Sigmoid colon (tissue), 7 donors: ENCODE data around the gene OR52H1. TPM values are rescaled to one million over a fixed set of nuclear protein-coding genes. Genes with fewer than 3 reads are reported as not detected.

ENCODE experiments used
- DNase-seq: peaks from one replicate; pipeline ENCODE4 v3.0.0-alpha.2; 2019
- H3K27ac ChIP-seq, 4 donors: fragments of 200-600 bp; sonication (generic); one replicate each; pipeline ENCODE4 v1.5.1; 2016 to 2019; ENCODE audit warnings: mild to moderate bottlenecking in 1 of 4
- H3K27me3 ChIP-seq, 3 donors: fragments of 200-600 bp; sonication (generic); one replicate each; pipeline ENCODE4 v1.5.1; 2019; ENCODE audit warnings: mild to moderate bottlenecking in 1 of 3
- H3K36me3 ChIP-seq, 4 donors: fragments of 200-600 bp; sonication (generic); one replicate each; pipeline ENCODE4 v1.5.1; 2016 to 2019
- H3K4me1 ChIP-seq, 4 donors: fragments of 200-600 bp; sonication (generic); one replicate each; pipeline ENCODE4 v1.5.1; 2017 to 2019
- H3K4me3 ChIP-seq, 4 donors: fragments of 200-600 bp; sonication (generic); one replicate each; pipeline ENCODE4 v1.5.1; 2017 to 2019; ENCODE audit warnings: mild to moderate bottlenecking in 2 of 4, moderate library complexity in 1 of 4
- H3K9me3 ChIP-seq, 4 donors: fragments of 200-600 bp in 3 of 4; sonication (generic) in 3 of 4; one replicate each; pipeline versions ENCODE4 v1.5.1 to v1.6.1; 2013 to 2019
- EP300 ChIP-seq, 4 donors: sonication (generic); formaldehyde crosslinking; IDR thresholded peaks; one replicate each; pipeline ENCODE4 v1.6.1; 2017; ENCODE audit warnings: antibody characterized with exemption in 4 of 4
- POLR2A ChIP-seq, 2 donors: fragments of 450-650 bp; IDR thresholded peaks; one replicate each; pipeline ENCODE4 v1.6.1; 2016; ENCODE audit warnings: antibody characterized with exemption in 2 of 2, mild to moderate bottlenecking in 2 of 2, moderate library complexity in 2 of 2
- POLR2AphosphoS5 ChIP-seq, 4 donors: sonication (generic); formaldehyde crosslinking; IDR thresholded peaks; one replicate each; pipeline ENCODE4 v1.6.1; 2017; ENCODE audit warnings: antibody characterized with exemption in 4 of 4
- WGBS, 2 donors: extraction: QIAGEN DNeasy Blood & Tissue Kit; methylation state at CpG; one replicate each; pipeline ENCODE4 v1.1.7; 2013; 5-methylcytosine and 5-hydroxymethylcytosine counted together
- intact Hi-C: fragments of 100-400 bp; cut with DNase I; formaldehyde crosslinking; loops from one replicate; pipeline ENCODE4 v1.15.1; 2023
- polyA plus RNA-seq, 3 donors: library from polyadenylated mRNA; stranded (reverse); fragments of 200-250 nt; gene quantifications; one replicate each; pipeline ENCODE4 v1.2.3, GENCODE V29; 2013
- total RNA-seq, 4 donors: library from RNA; depleted of rRNA; stranded (reverse); fragments of >200 nt; gene quantifications; one replicate each; pipeline ENCODE4 v1.1.0, GENCODE V29; 2016
- TF ChIP-seq, protein P1 (sequence below), 4 experiments: fragments of 450-650 bp in 3 of 4; fragments of 200-600 bp in 1 of 4; IDR thresholded peaks; one replicate each; pipeline ENCODE4 v1.5.1; 2016 to 2019; ENCODE audit warnings: antibody characterized with exemption in 4 of 4, mild to moderate bottlenecking in 3 of 4, moderate library complexity in 2 of 4
- donor health status: healthy with polysubstance abuse.
- donor health status: Bipolar disorder and iron deficiency.
- donor health status: healthy.

The OR52H1 gene
- total and polyA plus RNA-seq, 7 donors: 0.09 to 3.0 (median 1.6) TPM; not detected in 3

DNA sequence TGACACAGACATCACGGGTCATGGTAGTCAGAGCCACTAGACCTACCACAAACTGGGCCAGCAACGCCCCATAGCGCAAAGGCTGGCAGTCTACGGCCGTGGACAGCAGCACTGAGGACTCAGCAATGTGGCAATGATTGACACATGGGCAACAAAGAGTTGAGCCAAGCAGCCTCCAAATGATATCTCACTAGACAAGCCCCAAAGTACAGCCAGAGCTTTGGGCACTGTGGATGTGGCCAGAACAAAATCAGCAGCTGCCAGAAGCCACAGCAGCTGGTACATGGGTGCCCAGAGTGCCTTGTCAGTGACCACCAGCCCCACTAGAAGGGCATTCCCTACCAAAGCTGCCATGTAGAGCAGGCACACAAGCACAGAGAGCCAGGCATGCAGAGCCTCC, 20.6 kb downstream of the OR52H1 start:
- Histone ChIP-seq H3K4me3 (no peak overlapping the region), H3K36me3 (no peaks in the 10 kb centered on the region), H3K27ac (no peak overlapping the region), H3K4me1 (no peaks in the 10 kb centered on the region), H3K9me3 (no peaks in the 10 kb centered on the region), H3K27me3 (no peaks in the 10 kb centered on the region)
- 89 to 90% methylated on average over 5 of the region's 5 CpGs for WGBS, 2 donors
- intact Hi-C loops: no loop called here
- no peak for DNase-seq
- TF ChIP-seq POLR2AphosphoS5 (IDR thresholded peaks at IDR 0.05) (no peak), EP300 (IDR thresholded peaks at IDR 0.05) (no peak), POLR2A (IDR thresholded peaks at IDR 0.05) (no peak)
- TF ChIP-seq, protein P1, sequence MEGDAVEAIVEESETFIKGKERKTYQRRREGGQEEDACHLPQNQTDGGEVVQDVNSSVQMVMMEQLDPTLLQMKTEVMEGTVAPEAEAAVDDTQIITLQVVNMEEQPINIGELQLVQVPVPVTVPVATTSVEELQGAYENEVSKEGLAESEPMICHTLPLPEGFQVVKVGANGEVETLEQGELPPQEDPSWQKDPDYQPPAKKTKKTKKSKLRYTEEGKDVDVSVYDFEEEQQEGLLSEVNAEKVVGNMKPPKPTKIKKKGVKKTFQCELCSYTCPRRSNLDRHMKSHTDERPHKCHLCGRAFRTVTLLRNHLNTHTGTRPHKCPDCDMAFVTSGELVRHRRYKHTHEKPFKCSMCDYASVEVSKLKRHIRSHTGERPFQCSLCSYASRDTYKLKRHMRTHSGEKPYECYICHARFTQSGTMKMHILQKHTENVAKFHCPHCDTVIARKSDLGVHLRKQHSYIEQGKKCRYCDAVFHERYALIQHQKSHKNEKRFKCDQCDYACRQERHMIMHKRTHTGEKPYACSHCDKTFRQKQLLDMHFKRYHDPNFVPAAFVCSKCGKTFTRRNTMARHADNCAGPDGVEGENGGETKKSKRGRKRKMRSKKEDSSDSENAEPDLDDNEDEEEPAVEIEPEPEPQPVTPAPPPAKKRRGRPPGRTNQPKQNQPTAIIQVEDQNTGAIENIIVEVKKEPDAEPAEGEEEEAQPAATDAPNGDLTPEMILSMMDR (IDR thresholded peaks at IDR 0.05): no peak

DNA sequence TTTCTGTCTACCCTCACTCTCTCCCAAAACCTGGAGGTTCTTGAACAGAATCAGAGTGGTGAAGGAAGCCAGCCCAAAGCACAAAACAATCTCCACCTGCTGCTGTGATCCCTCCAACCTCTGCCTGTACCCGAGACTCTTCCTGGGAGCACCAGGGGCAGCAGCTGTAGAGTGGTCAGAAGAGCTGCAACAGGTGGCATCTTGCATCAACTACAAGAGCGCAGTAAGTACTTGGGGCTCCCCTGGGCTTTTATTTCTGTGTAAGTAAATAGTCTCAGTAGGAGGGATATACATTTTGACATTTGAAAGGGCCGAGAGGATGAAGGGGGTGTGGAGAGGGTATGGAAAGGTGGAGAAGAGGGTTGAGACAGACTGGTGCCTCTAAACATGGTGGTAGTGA, 23.6 kb downstream of the OR52H1 start:
- Histone ChIP-seq H3K9me3 (no peaks in the 10 kb centered on the region), H3K27ac (no peak overlapping the region), H3K36me3 (no peaks in the 10 kb centered on the region), H3K4me3 (no peak overlapping the region), H3K4me1 (no peaks in the 10 kb centered on the region), H3K27me3 (no peaks in the 10 kb centered on the region)
- 62 to 65% methylated on average over 3 of the region's 3 CpGs for WGBS, 2 donors
- DNase-seq: no peak
- intact Hi-C loops: no loop called here
- TF ChIP-seq, protein P1 (IDR thresholded peaks at IDR 0.05): no peak
- TF ChIP-seq POLR2AphosphoS5 (IDR thresholded peaks at IDR 0.05) (no peak), EP300 (IDR thresholded peaks at IDR 0.05) (no peak), POLR2A (IDR thresholded peaks at IDR 0.05) (no peak)

DNA sequence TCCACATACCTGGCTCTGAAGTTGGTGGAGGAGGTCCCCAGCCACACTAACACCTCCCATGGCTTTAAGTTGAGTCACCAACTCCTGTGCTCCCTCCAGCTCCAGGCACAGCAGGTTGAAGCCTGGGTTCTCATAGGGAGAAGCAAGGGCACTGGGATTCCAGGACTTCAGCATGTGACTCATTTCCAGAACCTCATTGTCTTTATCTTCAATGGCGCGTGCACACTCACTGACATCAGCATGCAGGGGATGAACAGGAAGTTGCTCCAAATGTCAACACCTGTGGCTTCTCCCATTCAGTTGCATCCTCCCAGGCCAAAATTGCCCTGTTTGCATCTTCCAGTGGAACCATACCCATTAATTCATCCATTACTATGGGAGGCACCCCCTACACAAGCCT, 26.0 kb downstream of the OR52H1 start:
- TF ChIP-seq EP300 (IDR thresholded peaks at IDR 0.05) (no peak), POLR2A (IDR thresholded peaks at IDR 0.05) (no peak), POLR2AphosphoS5 (IDR thresholded peaks at IDR 0.05) (no peak)
- TF ChIP-seq, protein P1 (IDR thresholded peaks at IDR 0.05): no peak
- Histone ChIP-seq H3K4me3 (no peak overlapping the region), H3K27ac (no peak overlapping the region), H3K9me3 (no peaks in the 10 kb centered on the region), H3K27me3 (no peaks in the 10 kb centered on the region), H3K4me1 (no peaks in the 10 kb centered on the region), H3K36me3 (no peaks in the 10 kb centered on the region)
- DNase-seq: no peak
- intact Hi-C loops: no loop called here
- WGBS, 2 donors: 95 to 98% methylated on average over 2 of the region's 2 CpGs

DNA sequence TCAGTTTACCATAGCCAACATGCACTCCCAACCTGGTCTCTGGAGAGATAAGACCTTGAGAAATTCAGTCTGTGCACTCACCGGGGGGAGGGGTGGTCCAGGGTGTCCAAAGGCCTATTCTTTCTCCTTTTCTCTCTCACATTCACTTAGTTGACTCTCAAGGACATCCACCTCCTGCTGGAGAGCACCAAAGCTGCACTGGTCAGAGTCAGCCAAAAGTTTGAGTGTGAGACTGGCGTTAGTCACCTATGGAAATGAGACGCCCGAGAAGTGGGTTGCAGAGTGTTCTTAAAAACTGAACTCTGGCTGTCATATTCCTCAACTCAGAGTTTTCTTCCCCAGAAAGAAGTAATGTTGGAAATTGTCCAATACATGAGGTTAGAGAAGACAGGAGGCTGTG, 26.8 kb downstream of the OR52H1 start:
- Histone ChIP-seq H3K36me3 (no peaks in the 10 kb centered on the region), H3K27me3 (no peaks in the 10 kb centered on the region), H3K4me1 (no peaks in the 10 kb centered on the region), H3K4me3 (no peak overlapping the region), H3K27ac (no peak overlapping the region), H3K9me3 (no peaks in the 10 kb centered on the region)
- 96 to 98% methylated on average over 4 of the region's 4 CpGs for WGBS, 2 donors
- TF ChIP-seq EP300 (IDR thresholded peaks at IDR 0.05) (no peak), POLR2AphosphoS5 (IDR thresholded peaks at IDR 0.05) (no peak), POLR2A (IDR thresholded peaks at IDR 0.05) (no peak)
- TF ChIP-seq, protein P1 (IDR thresholded peaks at IDR 0.05): no peak
- DNase-seq: no peak
- intact Hi-C loops: no loop called here

DNA sequence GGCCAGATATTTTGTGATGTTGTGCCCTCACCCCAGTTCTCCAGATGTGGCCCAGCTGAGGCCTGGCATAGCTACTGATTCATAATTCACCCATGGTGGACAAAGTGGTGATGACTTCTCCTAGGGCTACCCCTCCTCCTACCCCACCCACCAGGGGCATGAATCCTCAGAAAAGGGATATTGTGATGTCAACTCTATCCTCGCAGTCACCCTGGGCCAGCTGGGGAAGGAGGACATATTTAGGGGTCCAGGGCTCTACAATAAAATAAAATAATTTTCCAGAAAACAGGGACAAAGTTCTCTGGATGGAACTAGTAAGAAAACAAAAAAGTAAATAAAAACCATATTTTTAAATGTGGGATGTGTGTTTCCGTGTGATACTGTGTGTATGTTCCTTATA, 31.7 kb downstream of the OR52H1 start, which contains the start of gene UBQLNL:
Gene UBQLNL, minus strand, starts transcription at position 101 of the 400 bp plus-strand sequence. CDS start 258 bp downstream, outside the sequence.
- no peaks in the 10 kb centered on the region for H3K36me3 ChIP-seq
- WGBS, 2 donors: 88 to 94% methylated on average over 2 of the region's 2 CpGs
- H3K27ac ChIP-seq: no peak within 1 kb of the TSS
- H3K27me3 ChIP-seq: no peaks in the 10 kb centered on the region
- intact Hi-C loops: no loop called here
- H3K9me3 ChIP-seq: no peaks in the 10 kb centered on the region
- TF ChIP-seq EP300 (IDR thresholded peaks at IDR 0.05) (no peak), POLR2AphosphoS5 (IDR thresholded peaks at IDR 0.05) (no peak), POLR2A (IDR thresholded peaks at IDR 0.05) (no peak)
- TF ChIP-seq, protein P1 (IDR thresholded peaks at IDR 0.05): no peak
- no peaks in the 10 kb centered on the region for H3K4me1 ChIP-seq
- no peak within 1 kb of the TSS for H3K4me3 ChIP-seq
- DNase-seq: no peak
